ENCODE measurements around the gene PKD1L1.
"Not testable (repeated sequence)": the region's sequence is repeated elsewhere in the genome, so short reads cannot be mapped to it uniquely, and the experiment has no call there.

Gene PKD1L1

GRCh38 chr7:47956220-47956619, 8.0 kb upstream of the PKD1L1 start:
- no peak for DNase-seq (ENCODE audit: low read depth in 2 of 2)

GRCh38 chr7:47954231-47954911, 6.1 kb upstream of the PKD1L1 start:
- DNase-seq (ENCODE audit: low read depth in 2 of 2): no peak

- no peak for DNase-seq (ENCODE audit: low read depth in 2 of 2)
Measured at GRCh38 chr7:47953822-47954221, 5.6 kb upstream of the PKD1L1 start.

GRCh38 chr7:47952224-47952623, 4.0 kb upstream of the PKD1L1 start:
- DNase-seq (ENCODE audit: low read depth in 2 of 2): no peak

GRCh38 chr7:47951374-47951773, 3.1 kb upstream of the PKD1L1 start:
- no peak for DNase-seq (ENCODE audit: low read depth in 2 of 2)

- DNase-seq (ENCODE audit: low read depth in 2 of 2): no peak
Measured at GRCh38 chr7:47950714-47951113, 2.4 kb upstream of the PKD1L1 start.

- no peak for DNase-seq (ENCODE audit: low read depth in 2 of 2)
Measured at GRCh38 chr7:47949703-47950102, 1.4 kb upstream of the PKD1L1 start.

- DNase-seq (ENCODE audit: low read depth in 2 of 2): no peak
Measured at GRCh38 chr7:47947355-47947749, 914 bp downstream of the PKD1L1 start.

GRCh38 chr7:47946581-47947354, 1.5 kb downstream of the PKD1L1 start:
- DNase-seq (ENCODE audit: low read depth in 2 of 2): no peak

- DNase-seq (ENCODE audit: low read depth in 2 of 2): peak; percentile 69 to 70
Measured at GRCh38 chr7:47945261-47946015, 2.8 kb downstream of the PKD1L1 start.

GRCh38 chr7:47944536-47945260, 3.6 kb downstream of the PKD1L1 start:
- DNase-seq (ENCODE audit: low read depth in 2 of 2): no peak

- DNase-seq (ENCODE audit: low read depth in 2 of 2): no peak
Measured at GRCh38 chr7:47943676-47944474, 4.4 kb downstream of the PKD1L1 start.

GRCh38 chr7:47942651-47943050, 5.6 kb downstream of the PKD1L1 start:
- DNase-seq (ENCODE audit: low read depth in 2 of 2): not testable (repeated sequence)

- DNase-seq (ENCODE audit: low read depth in 2 of 2): no peak
Measured at GRCh38 chr7:47942132-47942531, 6.1 kb downstream of the PKD1L1 start.

- no peak for DNase-seq (ENCODE audit: low read depth in 2 of 2)
Measured at GRCh38 chr7:47941136-47941844, 7.0 kb downstream of the PKD1L1 start.

GRCh38 chr7:47940088-47941013, 7.9 kb downstream of the PKD1L1 start:
- DNase-seq (ENCODE audit: low read depth in 2 of 2): no peak

- no peak for DNase-seq (ENCODE audit: low read depth in 2 of 2)
Measured at GRCh38 chr7:47939425-47940036, 8.7 kb downstream of the PKD1L1 start.

- no peak for DNase-seq (ENCODE audit: low read depth in 2 of 2)
Measured at GRCh38 chr7:47938574-47939165, 9.6 kb downstream of the PKD1L1 start.

Measured in activated CD4-positive, alpha-beta T cell treated with anti-CD3 and anti-CD28 coated beads for 24 hours (primary cell).